Cardiac muscle cell (in vitro differentiated cells and primary cell): Measurements from ENCODE around the gene MSANTD7. TPM values are rescaled to one million over a fixed set of nuclear protein-coding genes. Genes with fewer than 3 reads are reported as not detected.

Experiments used
- DNase-seq, 2 donors: peaks; one replicate each; pipeline versions ENCODE4 v3.0.0 to v3.0.0-alpha.2; 2010 to 2017; ENCODE audit warnings: low read depth in 1 of 2, low spot score in 1 of 2
- H3K27ac ChIP-seq: fragments of 200-600 bp; sonication (generic); 2 replicates; pipeline ENCODE4 v1.5.1; 2016
- H3K27me3 ChIP-seq: fragments of 200-600 bp; sonication (generic); 2 replicates; pipeline ENCODE4 v1.6.0; 2016; ENCODE audit warnings: control low read depth
- H3K36me3 ChIP-seq: fragments of 200-600 bp; sonication (generic); 2 replicates; pipeline ENCODE4 v1.5.1; 2016; ENCODE audit warnings: control low read depth
- H3K4me1 ChIP-seq: fragments of 200-600 bp; sonication (generic); 2 replicates; pipeline ENCODE4 v1.8.1; 2017; ENCODE audit warnings: low read depth, mild to moderate bottlenecking, mixed run types
- H3K4me3 ChIP-seq: fragments of 200-600 bp; sonication (generic); 2 replicates; pipeline ENCODE4 v1.5.1; 2016; ENCODE audit warnings: mild to moderate bottlenecking
- H3K9me3 ChIP-seq: fragments of 200-600 bp; sonication (generic); 2 replicates; pipeline ENCODE4 v1.5.1; 2017; ENCODE audit warnings: low read depth, mild to moderate bottlenecking, control low read depth
- polyA plus RNA-seq: library from polyadenylated mRNA; unstranded; fragments of >200 nt; fragmentation: Nextera tagmentation; extraction: Ambion mirVana; gene quantifications from 2 replicates; pipeline ENCODE4 v1.2.1, GENCODE V29; 2016
- total RNA-seq: library from RNA; depleted of rRNA; stranded (reverse); fragments of >200 nt; gene quantifications from 2 replicates; pipeline ENCODE4 v1.2.3, GENCODE V29; 2016
- TF ChIP-seq, protein P1 (sequence below): IDR thresholded peaks from 2 replicates; pipeline ENCODE4 v1.5.1; 2012; ENCODE audit warnings: low read depth, mild to moderate bottlenecking, low read length

Gene MSANTD7
- total and polyA plus RNA-seq, 2 experiments from 2014 or later = 10.1 to 16.0 TPM

DNA sequence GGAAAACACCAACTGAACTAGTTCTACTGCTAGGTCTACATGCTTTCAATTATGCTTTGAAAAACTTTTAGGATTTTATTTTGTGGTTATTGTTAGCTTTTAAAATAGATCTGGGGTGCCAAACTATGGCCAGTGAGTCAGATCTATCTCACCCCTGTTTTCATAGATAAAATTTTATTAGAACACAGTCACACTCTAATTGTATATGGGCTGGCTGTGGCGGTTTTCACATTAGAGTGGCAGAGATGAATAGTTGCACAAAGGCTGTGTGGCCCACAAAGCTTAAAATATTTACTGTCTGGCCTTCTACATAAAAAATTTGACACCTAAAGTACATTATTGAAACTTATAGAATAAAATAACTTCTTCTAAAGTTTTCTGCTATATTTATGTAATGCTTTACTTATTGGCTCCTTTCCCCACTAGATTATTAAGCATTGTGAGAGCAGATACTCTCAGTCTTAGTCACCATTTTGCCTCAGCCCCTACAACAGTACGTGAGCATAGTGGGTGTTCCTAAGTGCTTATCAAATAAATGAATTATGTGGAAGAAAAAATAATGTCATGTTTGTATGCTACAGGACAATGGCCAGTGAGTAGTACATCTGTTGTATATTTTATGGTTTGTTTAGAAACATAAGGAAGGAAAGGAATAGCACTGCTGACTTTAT, 35.1 kb downstream of the MSANTD7 start:
- Histone ChIP-seq H3K27ac (no peak overlapping the region), H3K36me3 (peaks cover 25% of the 10 kb centered on the region), H3K4me1 (peaks cover 11% of the 10 kb centered on the region), H3K4me3 (no peak overlapping the region), H3K9me3 (no peaks in the 10 kb centered on the region), H3K27me3 (no peaks in the 10 kb centered on the region)
- DNase-seq = peak in 1 of 2 donors; percentile 74
- TF ChIP-seq, protein P1, sequence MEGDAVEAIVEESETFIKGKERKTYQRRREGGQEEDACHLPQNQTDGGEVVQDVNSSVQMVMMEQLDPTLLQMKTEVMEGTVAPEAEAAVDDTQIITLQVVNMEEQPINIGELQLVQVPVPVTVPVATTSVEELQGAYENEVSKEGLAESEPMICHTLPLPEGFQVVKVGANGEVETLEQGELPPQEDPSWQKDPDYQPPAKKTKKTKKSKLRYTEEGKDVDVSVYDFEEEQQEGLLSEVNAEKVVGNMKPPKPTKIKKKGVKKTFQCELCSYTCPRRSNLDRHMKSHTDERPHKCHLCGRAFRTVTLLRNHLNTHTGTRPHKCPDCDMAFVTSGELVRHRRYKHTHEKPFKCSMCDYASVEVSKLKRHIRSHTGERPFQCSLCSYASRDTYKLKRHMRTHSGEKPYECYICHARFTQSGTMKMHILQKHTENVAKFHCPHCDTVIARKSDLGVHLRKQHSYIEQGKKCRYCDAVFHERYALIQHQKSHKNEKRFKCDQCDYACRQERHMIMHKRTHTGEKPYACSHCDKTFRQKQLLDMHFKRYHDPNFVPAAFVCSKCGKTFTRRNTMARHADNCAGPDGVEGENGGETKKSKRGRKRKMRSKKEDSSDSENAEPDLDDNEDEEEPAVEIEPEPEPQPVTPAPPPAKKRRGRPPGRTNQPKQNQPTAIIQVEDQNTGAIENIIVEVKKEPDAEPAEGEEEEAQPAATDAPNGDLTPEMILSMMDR = no peak

DNA sequence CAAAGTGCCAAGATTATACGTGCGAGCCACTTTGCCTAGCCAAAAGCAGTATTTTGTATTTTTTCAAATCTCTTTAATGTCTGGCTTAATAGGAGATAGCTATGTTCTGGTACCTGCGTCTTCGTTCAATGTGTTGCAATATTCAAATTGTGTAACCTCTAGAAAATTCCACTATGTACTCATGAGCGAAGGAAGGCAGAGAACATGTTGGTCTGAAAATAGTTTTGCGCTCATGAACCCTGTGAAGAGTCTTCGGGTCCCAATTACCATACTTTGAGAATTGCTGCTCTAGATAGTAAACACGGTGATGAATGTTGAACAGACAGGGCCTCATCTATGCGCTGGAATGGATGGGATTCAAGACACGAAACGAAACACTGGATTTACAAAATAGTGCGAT, 37.8 kb downstream of the MSANTD7 start:
- TF ChIP-seq, protein P1 = no peak
- Histone ChIP-seq H3K36me3 (peaks cover 7% of the 10 kb centered on the region), H3K27me3 (no peaks in the 10 kb centered on the region), H3K4me3 (no peak overlapping the region), H3K27ac (peak overlapping the region; percentile 85), H3K9me3 (no peaks in the 10 kb centered on the region), H3K4me1 (peaks cover 11% of the 10 kb centered on the region)
- DNase-seq = no peak

DNA sequence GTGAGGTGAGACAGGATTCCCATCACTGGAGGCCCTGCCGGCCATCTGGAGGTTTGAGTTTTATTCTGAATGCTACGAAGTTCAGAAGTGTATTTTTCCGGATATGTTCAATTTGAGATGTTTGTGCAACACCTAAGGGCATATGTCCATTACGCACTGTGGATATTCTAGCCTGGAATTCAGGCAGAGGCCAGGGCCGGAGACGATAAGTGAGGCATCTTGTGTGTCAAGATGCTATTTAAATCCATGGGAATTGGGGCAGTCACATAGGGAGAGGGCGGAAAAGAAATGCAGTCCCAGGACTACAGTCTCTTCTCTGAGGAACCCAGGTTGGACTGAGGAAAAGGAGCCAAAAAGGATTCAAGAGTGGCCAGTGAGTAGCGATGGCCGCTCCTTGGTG, 38.7 kb downstream of the MSANTD7 start:
- Histone ChIP-seq H3K36me3 (no peaks in the 10 kb centered on the region), H3K4me1 (peaks cover 11% of the 10 kb centered on the region), H3K27ac (peak overlapping the region; percentile 85), H3K27me3 (no peaks in the 10 kb centered on the region), H3K9me3 (no peaks in the 10 kb centered on the region), H3K4me3 (no peak overlapping the region)
- TF ChIP-seq, protein P1 = no peak
- DNase-seq = no peak

DNA sequence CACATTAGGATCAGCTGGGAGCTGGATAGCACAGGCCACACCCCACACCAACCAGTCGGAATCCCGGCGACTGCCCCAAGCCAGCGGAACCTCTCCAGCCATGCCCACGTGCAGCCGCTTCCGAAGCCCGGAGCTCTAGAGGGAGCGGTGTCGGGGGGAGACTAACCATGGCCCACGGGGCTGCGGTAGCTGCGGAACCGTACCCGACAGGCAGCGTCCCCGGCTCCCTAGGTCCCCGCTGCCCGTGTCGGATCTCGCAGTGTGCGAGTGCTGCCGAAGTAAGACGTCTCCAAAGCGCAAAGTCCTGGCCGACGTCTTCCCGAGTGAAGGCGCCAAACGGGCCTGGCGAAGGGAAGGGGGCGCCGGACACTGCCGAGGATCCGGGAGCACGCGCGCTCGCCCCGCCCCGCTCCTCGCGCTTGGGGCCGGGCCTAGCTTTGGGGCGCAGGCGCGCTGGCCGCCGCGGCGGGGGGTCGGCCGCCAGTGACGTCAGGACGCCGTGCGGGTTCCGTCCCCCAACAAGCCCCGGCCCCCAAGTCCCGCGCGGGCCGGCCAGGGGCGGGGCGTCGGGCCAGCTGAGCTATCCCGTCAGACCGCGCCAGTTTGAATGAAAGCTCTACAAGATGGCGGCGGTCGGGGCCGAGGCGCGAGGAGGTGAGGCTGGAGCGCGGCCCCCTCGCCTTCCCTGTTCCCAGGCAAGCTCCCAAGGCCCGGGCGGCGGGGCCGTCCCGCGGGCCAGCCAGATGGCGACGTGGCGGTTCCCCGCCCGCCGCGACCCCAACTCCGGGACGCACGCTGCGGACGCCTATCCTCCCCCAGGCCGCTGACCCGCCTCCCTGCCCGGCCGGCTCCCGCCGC, 40.4 kb downstream of the MSANTD7 start, which contains the start of gene SUV39H2:
TSS of gene SUV39H2 (plus strand) at position 601 of the 858 bp plus-strand sequence. CDS start at position 624, 23 bp downstream.
- Histone ChIP-seq H3K4me3 (peak within 1 kb of the TSS; percentile 84), H3K36me3 (no peaks in the 10 kb centered on the region), H3K4me1 (peaks cover 11% of the 10 kb centered on the region), H3K27ac (peak within 1 kb of the TSS; percentile 85), H3K9me3 (no peaks in the 10 kb centered on the region), H3K27me3 (no peaks in the 10 kb centered on the region)
- TF ChIP-seq, protein P1 = no peak
- DNase-seq = peak; percentile 97 to 98

DNA sequence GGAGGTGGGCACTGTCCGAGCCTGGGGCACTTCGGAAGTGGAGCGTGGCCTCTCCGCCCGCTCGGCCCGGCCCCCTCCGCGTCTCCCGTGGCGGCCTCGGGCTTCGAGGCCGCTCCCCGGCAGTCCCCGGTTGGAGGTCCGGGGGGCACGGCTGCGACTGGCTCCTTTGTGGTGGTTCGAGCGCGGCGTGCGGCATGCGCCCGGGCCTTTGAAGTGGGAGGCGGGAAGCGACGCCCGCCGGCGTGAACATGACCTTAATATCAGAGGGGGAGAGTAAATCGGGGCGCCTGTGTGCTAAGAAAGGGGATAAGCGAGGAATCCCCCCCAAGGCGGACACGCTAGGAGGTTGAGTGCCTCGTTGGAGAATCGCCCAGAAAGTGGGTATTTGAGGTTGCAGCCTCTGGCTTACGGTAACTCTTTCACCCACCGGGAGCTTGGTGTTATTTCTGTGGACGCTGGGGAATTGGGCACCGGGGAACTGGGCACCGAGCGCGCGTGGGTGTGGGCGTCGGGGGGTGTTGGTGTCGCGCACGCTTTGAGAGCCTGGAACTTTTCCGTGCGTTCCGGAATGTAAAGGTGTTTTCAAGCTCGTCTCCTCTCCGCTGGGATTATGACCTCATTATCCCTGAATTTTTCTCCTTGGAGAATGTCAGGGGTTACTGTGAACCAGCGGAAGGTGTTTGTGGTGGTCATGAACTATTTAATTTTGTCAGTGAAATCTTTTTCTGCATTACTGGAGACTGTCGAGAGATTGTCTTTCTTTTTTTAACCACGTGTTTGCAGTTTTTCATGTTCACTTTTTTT, 41.2 kb downstream of the MSANTD7 start:
- TF ChIP-seq, protein P1 = no peak
- peak in 1 of 2 donors; percentile 26 for DNase-seq
- peak overlapping the region; percentile 85 for H3K27ac ChIP-seq

More for the DNA sequence above, 41.2 kb downstream of the MSANTD7 start:
- no peaks in the 10 kb centered on the region for H3K9me3 ChIP-seq
- H3K4me3 ChIP-seq = peak overlapping the region; percentile 84
- H3K27me3 ChIP-seq = no peaks in the 10 kb centered on the region
- H3K36me3 ChIP-seq = no peaks in the 10 kb centered on the region
- peaks cover 11% of the 10 kb centered on the region for H3K4me1 ChIP-seq
